Testis (tissue), 2 donors: ENCODE results near the gene C1QB.

Experiments
- POLR2A ChIP-seq: fragments of 450-650 bp; IDR thresholded peaks from one replicate; pipeline ENCODE4 v1.6.1; 2017; ENCODE audit warnings: antibody characterized with exemption, mild to moderate bottlenecking, moderate library complexity
- TF ChIP-seq, protein P1 (sequence below), 3 experiments: fragments of 450-650 bp in 2 of 3; fragments of 200-600 bp in 1 of 3; sonication (generic) in 1 of 3; IDR thresholded peaks; one replicate each; pipeline ENCODE4 v1.5.1; 2016 to 2019; ENCODE audit warnings: antibody characterized with exemption in 3 of 3, mild to moderate bottlenecking in 2 of 3, moderate library complexity in 1 of 3

DNA sequence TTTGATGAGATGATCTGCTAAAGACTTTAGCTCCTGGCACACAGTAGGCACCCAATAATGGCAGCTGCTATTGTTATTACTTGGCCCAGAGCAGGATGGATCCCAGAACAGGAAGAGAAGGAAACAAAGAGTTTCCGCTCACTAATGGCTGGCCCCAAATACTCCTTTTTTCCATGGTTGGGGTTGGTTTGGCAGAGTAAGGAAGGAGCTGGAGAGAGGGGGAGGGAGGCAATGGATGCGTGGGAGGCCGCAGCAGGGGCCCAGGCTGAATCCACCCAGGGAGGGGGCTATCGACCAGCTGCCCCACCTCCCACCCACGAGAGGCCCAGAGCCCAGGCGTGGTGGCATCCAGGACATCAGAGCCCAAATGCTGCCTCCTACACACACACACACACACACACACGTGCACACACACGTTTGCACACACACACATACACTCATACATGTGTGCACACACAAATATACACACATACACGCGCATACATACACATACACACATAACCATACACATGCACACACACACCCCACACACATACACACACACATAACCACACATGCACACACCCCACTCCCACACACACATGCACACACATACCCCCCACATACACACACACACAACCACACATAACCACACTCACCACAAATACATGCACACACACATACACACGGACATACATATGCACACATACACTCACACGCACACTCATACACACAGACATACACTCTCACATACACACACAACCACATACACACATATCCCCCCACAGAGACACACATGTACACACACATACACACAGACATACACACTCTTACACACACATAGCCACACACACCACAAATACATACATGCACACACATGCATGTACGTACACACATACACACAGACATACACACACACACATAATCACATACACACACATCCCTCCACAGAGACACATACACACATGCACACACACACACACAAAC, 25.2 kb downstream of the C1QB start:
- TF ChIP-seq, protein P1, sequence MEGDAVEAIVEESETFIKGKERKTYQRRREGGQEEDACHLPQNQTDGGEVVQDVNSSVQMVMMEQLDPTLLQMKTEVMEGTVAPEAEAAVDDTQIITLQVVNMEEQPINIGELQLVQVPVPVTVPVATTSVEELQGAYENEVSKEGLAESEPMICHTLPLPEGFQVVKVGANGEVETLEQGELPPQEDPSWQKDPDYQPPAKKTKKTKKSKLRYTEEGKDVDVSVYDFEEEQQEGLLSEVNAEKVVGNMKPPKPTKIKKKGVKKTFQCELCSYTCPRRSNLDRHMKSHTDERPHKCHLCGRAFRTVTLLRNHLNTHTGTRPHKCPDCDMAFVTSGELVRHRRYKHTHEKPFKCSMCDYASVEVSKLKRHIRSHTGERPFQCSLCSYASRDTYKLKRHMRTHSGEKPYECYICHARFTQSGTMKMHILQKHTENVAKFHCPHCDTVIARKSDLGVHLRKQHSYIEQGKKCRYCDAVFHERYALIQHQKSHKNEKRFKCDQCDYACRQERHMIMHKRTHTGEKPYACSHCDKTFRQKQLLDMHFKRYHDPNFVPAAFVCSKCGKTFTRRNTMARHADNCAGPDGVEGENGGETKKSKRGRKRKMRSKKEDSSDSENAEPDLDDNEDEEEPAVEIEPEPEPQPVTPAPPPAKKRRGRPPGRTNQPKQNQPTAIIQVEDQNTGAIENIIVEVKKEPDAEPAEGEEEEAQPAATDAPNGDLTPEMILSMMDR (IDR thresholded peaks at IDR 0.05), result no peak
- no peak for TF ChIP-seq POLR2A
